BJ (cell line): ENCODE results near the gene DNAH7. TPM values are rescaled to one million over a fixed set of nuclear protein-coding genes. Genes with fewer than 3 reads are reported as not detected.

Experiments
- CTCF ChIA-PET: fragments of 350-600 bp; formaldehyde crosslinking; extraction: SDS; loops from one replicate; lab custom pipeline; 2021; ENCODE audit warnings: antibody characterized with exemption, inconsistent platforms; lab: Yijun Ruan, JAX
- POLR2A ChIA-PET: fragments of 300-600 bp; sonication (Branson Sonifier 250); formaldehyde crosslinking; extraction: SDS; loops from one replicate; lab custom pipeline; 2021; ENCODE audit warnings: antibody characterized with exemption; lab: Charles Lee
- DNase-seq: peaks from one replicate; pipeline ENCODE4 v3.0.0-alpha.2; 2011; ENCODE audit warnings: low read depth
- H3K27me3 ChIP-seq: 2 replicates; pipeline ENCODE4 v1.6.0; 2011; ENCODE audit warnings: low read length; ENCODE audit not compliant: control insufficient read depth, insufficient read depth
- H3K36me3 ChIP-seq: 2 replicates; pipeline ENCODE4 v1.5.1; 2011; ENCODE audit warnings: low read length; ENCODE audit not compliant: control insufficient read depth, insufficient read depth
- H3K4me3 ChIP-seq: 2 replicates; pipeline ENCODE4 v1.5.1; 2011; ENCODE audit warnings: low read depth, mild to moderate bottlenecking, control low read depth, low read length
- polyA plus RNA-seq: library from polyadenylated mRNA; depleted of rRNA; stranded (reverse); fragments of >200 nt; gene quantifications from 2 replicates; pipeline ENCODE4 v1.2.3, GENCODE V29; 2011
- TF ChIP-seq, protein P1 (sequence below): IDR thresholded peaks from 2 replicates; pipeline ENCODE4 v1.5.1; 2011; ENCODE audit warnings: low read depth, mild to moderate bottlenecking, control low read depth, inconsistent platforms, low read length, moderate library complexity; ENCODE audit not compliant: insufficient read depth

The DNAH7 gene
- polyA plus RNA-seq, 1 experiment, result 0.15 TPM

DNA sequence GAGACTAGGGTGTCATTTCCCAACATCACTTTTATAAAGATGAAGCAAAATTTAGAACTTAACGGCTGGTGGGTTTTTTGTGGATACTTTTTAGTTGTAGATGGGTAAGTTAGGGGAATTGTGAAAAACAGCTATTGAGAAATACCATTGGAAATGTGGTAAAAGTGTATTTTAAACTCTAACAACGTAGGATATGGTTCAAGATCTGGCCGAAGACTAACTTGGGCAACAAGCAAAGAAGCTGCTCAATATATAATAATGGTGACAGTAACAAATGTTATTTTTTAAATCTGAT lies 1.6 kb downstream of the DNAH7 start:
- no peak for DNase-seq
- ChIA-PET CTCF (interaction anchor here (0.7 to 3.4 kb wide), 11 partner anchors 10 to 1511 kb away, joined by 3 to 21 read pairs (median 3); no protein-coding TSS in a partner anchor), POLR2A (no interaction called here)
- TF ChIP-seq, protein P1, sequence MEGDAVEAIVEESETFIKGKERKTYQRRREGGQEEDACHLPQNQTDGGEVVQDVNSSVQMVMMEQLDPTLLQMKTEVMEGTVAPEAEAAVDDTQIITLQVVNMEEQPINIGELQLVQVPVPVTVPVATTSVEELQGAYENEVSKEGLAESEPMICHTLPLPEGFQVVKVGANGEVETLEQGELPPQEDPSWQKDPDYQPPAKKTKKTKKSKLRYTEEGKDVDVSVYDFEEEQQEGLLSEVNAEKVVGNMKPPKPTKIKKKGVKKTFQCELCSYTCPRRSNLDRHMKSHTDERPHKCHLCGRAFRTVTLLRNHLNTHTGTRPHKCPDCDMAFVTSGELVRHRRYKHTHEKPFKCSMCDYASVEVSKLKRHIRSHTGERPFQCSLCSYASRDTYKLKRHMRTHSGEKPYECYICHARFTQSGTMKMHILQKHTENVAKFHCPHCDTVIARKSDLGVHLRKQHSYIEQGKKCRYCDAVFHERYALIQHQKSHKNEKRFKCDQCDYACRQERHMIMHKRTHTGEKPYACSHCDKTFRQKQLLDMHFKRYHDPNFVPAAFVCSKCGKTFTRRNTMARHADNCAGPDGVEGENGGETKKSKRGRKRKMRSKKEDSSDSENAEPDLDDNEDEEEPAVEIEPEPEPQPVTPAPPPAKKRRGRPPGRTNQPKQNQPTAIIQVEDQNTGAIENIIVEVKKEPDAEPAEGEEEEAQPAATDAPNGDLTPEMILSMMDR, result no peak
- no peaks in the 10 kb centered on the region; the same call in 1 of the 2 replicates for H3K27me3 ChIP-seq
- no peaks in the 10 kb centered on the region for H3K36me3 ChIP-seq
- H3K4me3 ChIP-seq, result no peak overlapping the region

DNA sequence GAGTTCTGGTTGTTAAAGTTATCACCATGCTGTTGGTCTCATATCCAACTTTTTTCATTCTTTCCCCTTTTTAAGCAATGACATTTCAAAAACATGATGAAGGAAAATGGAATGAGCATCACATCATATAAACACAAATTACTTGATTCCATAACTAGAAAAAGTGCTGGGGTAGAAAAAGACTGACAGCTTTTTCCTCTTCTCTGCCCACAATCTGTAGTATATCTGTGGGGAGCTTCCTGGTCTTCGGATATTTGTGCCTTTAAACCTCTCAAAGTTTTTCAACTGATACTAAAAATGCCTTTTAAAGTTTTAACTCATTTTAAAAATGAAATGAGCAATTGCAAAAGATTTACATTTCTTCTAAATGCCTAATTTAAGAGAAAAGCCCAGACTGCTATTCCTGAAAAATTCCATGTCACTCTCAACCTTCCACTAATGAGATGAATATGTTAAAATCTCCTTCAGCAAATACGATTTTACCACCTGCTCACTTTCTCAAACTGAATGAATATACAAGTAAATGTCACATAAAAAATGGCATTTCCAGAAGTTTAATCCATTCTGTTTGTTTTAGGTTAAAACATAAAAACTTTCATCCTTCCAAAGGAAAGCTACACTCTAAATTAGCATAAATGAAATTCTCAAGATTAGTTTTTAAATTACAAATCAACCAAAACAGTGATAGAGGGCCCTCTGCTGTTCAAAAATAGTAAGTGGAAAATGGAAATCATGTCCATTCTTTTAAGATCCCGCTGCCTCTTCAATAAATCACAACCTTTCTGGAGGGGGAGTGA lies 2.1 kb downstream of the DNAH7 start:
- CTCF ChIA-PET, result interaction anchor here (0.7 to 3.4 kb wide), 9 partner anchors 11 to 1511 kb away, joined by 3 to 21 read pairs (median 4); no protein-coding TSS in a partner anchor
- no peak for DNase-seq
- H3K36me3 ChIP-seq, result no peaks in the 10 kb centered on the region
- TF ChIP-seq, protein P1, result peak; percentile 54
- POLR2A ChIA-PET, result no interaction called here
- H3K4me3 ChIP-seq, result no peak overlapping the region
- H3K27me3 ChIP-seq, result no peaks in the 10 kb centered on the region; the same call in 1 of the 2 replicates

DNA sequence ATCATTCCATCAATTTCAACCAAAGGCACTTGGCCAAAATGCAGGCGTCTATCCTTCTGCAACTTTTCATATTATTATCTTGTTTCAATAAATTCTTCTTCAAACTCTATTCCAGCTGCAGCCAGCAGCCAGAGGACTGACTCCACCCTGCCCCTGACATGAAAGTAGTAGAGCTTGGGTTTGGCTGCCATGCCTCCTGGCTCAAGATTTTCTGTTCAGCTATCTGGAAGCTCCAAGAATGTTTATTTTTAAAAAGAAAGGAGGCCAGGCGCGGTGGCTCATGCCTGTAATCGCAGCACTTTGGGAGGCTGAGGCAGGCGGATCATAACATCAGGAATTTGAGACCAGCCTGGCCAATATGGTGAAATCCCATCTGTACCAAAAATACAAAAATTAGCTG lies 4.9 kb downstream of the DNAH7 start:
- DNase-seq, result no peak
- TF ChIP-seq, protein P1, result no peak
- POLR2A ChIA-PET, result interaction anchor here (0.6 kb wide), 1 partner anchor 257 kb away, joined by 4 read pairs; no protein-coding TSS in a partner anchor
- CTCF ChIA-PET, result no interaction called here
- Histone ChIP-seq H3K27me3 (no peaks in the 10 kb centered on the region; the same call in 1 of the 2 replicates), H3K4me3 (no peak overlapping the region), H3K36me3 (no peaks in the 10 kb centered on the region)

DNA sequence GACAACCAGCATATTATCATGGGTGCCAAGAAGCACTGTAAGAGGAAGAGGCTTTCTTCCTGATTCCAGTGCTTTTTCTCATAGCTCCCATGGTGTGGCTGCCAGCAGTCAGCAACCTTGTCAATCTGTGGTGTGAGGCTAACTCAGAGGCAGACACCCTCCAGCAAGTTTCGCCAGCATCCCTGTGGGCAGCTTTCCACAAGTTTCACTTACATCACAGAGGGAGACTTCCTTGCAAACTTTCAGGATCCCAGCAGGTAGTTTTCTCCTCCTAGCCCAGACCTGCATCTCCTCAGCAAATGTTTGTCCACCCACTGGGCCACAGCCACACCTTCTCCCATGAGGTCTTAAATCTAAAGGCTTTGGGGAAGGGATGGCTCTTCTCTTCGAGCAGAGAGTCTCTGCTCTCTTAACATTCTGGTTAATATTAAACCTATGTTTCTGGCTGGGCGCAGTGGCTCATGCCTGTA lies 9.1 kb downstream of the DNAH7 start:
- H3K27me3 ChIP-seq, result peaks cover 3% of the 10 kb centered on the region; the same call in 1 of the 2 replicates
- no peak overlapping the region for H3K4me3 ChIP-seq
- DNase-seq, result no peak
- POLR2A ChIA-PET, result no interaction called here
- CTCF ChIA-PET, result interaction anchor here (1.0 kb wide), 1 partner anchor 9 kb away, joined by 3 read pairs; the partner anchor contains the start of gene DNAH7
- H3K36me3 ChIP-seq, result no peaks in the 10 kb centered on the region
- TF ChIP-seq, protein P1, result no peak

DNA sequence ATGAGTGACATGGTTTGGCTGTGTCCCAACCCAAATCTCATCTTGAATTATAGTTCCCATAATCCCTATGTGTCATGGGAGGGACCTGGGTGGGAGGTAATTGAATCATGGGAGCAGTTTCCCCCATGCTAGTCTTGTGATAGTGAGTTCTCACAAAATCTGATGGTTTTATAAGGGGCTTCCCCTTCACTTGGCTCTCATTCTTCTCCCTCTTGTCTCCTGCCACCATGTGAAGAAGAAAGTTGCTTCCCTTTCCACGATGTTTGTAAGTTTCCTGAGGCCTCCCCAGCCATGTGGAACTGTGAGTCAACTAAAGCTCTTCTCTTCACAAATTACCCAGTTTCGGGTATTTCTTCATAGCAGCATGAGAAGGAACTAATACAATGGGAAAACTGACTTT lies 14.0 kb downstream of the DNAH7 start:
- no peak for DNase-seq
- CTCF ChIA-PET, result interaction anchor here (2.7 kb wide), 1 partner anchor 13 kb away, joined by 15 read pairs; the partner anchor contains the start of gene DNAH7

More for the DNA sequence above, 14.0 kb downstream of the DNAH7 start:
- Histone ChIP-seq H3K36me3 (no peaks in the 10 kb centered on the region), H3K4me3 (no peak overlapping the region), H3K27me3 (peaks cover 3% of the 10 kb centered on the region; the same call in 1 of the 2 replicates)
- POLR2A ChIA-PET, result no interaction called here
- TF ChIP-seq, protein P1, result no peak
